Neutrophil (primary cell): ENCODE results near the gene METTL9.
A peak's percentile ranks its signal among the peaks of the same experiment; 100 is the strongest.

ENCODE experiments used
- H3K27ac ChIP-seq: fragments of 200-600 bp; sonication (generic); 2 replicates; pipeline ENCODE4 v1.5.1; 2016; ENCODE audit warnings: mild to moderate bottlenecking, moderate library complexity
- H3K27me3 ChIP-seq: fragments of 200-600 bp; sonication (generic); 2 replicates; pipeline ENCODE4 v1.6.0; 2016; ENCODE audit warnings: mild to moderate bottlenecking
- H3K36me3 ChIP-seq: fragments of 200-600 bp; sonication (generic); 2 replicates; pipeline ENCODE4 v1.5.1; 2017
- H3K4me1 ChIP-seq, 2 experiments: fragments of 200-600 bp in 1 of 2; sonication (generic) in 1 of 2; 1 replicate in 1 of 2; 2 replicates in 1 of 2; pipeline versions ENCODE4 v1.5.1 to v1.6.1; 2013 to 2016; ENCODE audit warnings: low read depth in 1 of 2, low read length in 1 of 2, mild to moderate bottlenecking in 1 of 2, moderate library complexity in 1 of 2; ENCODE audit not compliant: control insufficient read depth in 1 of 2, insufficient read depth in 1 of 2
- H3K4me3 ChIP-seq, 2 experiments: fragments of 200-600 bp in 1 of 2; sonication (generic) in 1 of 2; 1 replicate in 1 of 2; 2 replicates in 1 of 2; pipeline ENCODE4 v1.5.1; 2013 to 2016; ENCODE audit warnings: low read depth in 1 of 2, low read length in 1 of 2, mild to moderate bottlenecking in 1 of 2, moderate library complexity in 1 of 2
- H3K9me3 ChIP-seq: fragments of 200-600 bp; sonication (generic); 2 replicates; pipeline ENCODE4 v1.5.1; 2016
- TF ChIP-seq, protein P1 (sequence below): fragments of 200-600 bp; sonication (generic); IDR thresholded peaks from 2 replicates; pipeline ENCODE4 v1.5.1; 2016; ENCODE audit warnings: antibody characterized with exemption

Gene METTL9

DNA sequence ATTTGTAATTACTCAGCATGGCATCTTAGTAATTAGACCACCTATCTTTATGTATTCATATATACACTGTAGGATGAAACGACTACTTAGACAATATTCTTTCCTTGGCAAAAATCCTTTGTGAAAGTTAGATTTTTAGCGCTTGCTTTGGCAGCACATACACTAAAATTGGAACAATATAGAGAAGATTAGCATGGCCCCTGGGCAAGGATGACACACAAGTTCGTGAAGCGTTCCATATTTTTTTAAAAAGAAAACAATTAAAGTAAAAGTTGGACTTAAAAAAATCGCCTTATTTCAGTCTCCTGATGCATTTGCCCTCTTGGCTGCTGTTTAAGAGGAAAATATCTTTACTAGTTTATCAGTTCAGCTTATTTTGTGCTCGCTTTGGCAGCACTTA lies 42.5 kb downstream of the METTL9 start:
- Histone ChIP-seq H3K4me3 (no peak overlapping the region), H3K27ac (peak overlapping the region; percentile 97), H3K36me3 (peaks cover 96% of the 10 kb centered on the region), H3K27me3 (no peaks in the 10 kb centered on the region), H3K4me1 (peaks cover 73 to 75% of the 10 kb centered on the region in 2 experiments), H3K9me3 (no peaks in the 10 kb centered on the region)
- TF ChIP-seq, protein P1, sequence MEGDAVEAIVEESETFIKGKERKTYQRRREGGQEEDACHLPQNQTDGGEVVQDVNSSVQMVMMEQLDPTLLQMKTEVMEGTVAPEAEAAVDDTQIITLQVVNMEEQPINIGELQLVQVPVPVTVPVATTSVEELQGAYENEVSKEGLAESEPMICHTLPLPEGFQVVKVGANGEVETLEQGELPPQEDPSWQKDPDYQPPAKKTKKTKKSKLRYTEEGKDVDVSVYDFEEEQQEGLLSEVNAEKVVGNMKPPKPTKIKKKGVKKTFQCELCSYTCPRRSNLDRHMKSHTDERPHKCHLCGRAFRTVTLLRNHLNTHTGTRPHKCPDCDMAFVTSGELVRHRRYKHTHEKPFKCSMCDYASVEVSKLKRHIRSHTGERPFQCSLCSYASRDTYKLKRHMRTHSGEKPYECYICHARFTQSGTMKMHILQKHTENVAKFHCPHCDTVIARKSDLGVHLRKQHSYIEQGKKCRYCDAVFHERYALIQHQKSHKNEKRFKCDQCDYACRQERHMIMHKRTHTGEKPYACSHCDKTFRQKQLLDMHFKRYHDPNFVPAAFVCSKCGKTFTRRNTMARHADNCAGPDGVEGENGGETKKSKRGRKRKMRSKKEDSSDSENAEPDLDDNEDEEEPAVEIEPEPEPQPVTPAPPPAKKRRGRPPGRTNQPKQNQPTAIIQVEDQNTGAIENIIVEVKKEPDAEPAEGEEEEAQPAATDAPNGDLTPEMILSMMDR, result no peak

DNA sequence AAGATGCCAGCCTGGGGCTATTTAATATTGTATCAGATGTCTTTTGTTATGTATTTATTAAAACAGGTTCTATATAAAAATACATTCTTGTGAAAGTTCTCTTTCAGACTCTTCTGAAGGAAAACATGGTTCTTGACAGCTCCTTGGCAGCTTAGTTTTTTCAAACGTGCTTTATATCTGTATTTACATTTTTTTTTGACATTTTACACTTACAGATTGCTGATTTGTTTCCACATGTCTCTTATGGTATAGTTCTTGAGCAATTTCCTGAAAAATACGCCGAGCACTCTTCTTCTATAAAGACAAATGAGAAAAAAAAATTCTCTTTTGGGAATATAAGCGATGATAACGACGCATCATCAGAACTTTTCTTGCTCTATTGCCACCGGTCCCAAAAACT lies 43.5 kb downstream of the METTL9 start:
- H3K4me3 ChIP-seq, result peak overlapping the region in 1 of 2 experiments; percentile 18
- no peaks in the 10 kb centered on the region for H3K27me3 ChIP-seq
- H3K27ac ChIP-seq, result peak overlapping the region; percentile 97
- H3K36me3 ChIP-seq, result peaks cover 96% of the 10 kb centered on the region
- no peaks in the 10 kb centered on the region for H3K9me3 ChIP-seq
- H3K4me1 ChIP-seq, result peaks cover 81 to 84% of the 10 kb centered on the region in 2 experiments
- TF ChIP-seq, protein P1, result no peak

DNA sequence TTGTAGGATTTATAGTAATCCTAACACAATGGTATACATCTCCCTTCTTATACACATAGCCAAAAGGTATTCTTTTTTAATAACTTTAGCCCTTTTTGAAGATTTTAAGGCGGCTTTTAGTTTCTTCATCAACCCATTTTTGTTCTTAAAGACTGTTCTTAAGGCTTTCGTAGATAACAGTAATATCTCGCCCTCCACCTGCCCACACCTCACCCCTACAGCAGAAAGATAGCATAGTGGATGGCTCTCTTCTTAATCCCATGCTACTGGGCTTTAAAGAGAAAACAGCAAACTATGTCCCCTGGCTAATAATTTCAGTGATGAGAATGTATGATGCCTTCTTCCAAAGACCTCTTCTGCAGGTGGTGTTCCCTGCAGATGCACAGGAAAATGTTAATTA lies 44.4 kb downstream of the METTL9 start:
- TF ChIP-seq, protein P1, result no peak
- no peak overlapping the region for H3K4me3 ChIP-seq
- H3K27ac ChIP-seq, result peak overlapping the region; percentile 97
- no peaks in the 10 kb centered on the region for H3K9me3 ChIP-seq
- no peaks in the 10 kb centered on the region for H3K27me3 ChIP-seq
- H3K4me1 ChIP-seq, result peaks cover 84 to 93% of the 10 kb centered on the region in 2 experiments
- peaks cover 100% of the 10 kb centered on the region for H3K36me3 ChIP-seq

DNA sequence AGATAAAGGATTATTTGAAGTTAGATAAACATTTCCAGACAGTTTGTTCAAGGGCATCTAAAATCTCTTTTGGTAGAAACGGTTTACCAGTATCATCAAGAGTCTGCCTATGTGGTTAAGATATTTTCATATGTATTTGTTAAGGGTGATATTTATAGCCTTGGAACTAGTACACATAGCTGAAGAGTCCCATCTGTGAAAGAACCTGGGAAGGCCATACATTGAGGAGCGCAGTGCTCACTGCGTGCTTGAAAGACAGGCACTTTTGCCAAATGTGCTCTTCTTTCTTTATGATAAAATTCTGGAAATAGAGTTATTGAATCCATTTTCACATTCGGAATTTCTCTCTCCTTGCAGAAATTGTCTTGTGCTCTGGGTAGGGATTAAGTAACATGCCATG lies 45.3 kb downstream of the METTL9 start:
- Histone ChIP-seq H3K27me3 (no peaks in the 10 kb centered on the region), H3K4me3 (peak overlapping the region in 1 of 2 experiments; percentile 53), H3K27ac (peak overlapping the region; percentile 97), H3K4me1 (peaks cover 91 to 97% of the 10 kb centered on the region in 2 experiments), H3K36me3 (peaks cover 100% of the 10 kb centered on the region), H3K9me3 (no peaks in the 10 kb centered on the region)
- TF ChIP-seq, protein P1, result no peak

- H3K27me3 ChIP-seq, result no peaks in the 10 kb centered on the region
- H3K9me3 ChIP-seq, result no peaks in the 10 kb centered on the region
- TF ChIP-seq, protein P1, result no peak
- peaks cover 97 to 99% of the 10 kb centered on the region in 2 experiments for H3K4me1 ChIP-seq
- H3K27ac ChIP-seq, result peak overlapping the region; percentile 97
- peak overlapping the region; percentile 25 to 53 for H3K4me3 ChIP-seq
- H3K36me3 ChIP-seq, result peaks cover 98% of the 10 kb centered on the region
These were observed 45.9 kb downstream of the METTL9 start for GRCh38 chr16:21645261-21645721.
